ENCODE measurements around the gene OR5K4. TPM values are rescaled to one million over a fixed set of nuclear protein-coding genes. Genes with fewer than 3 reads are reported as not detected.

OR5K4 gene
- total and polyA plus RNA-seq, 2 of the 8 experiments (the other 6 are each of a cell fraction or from before 2014, with no cell fraction given) = not detected

DNA sequence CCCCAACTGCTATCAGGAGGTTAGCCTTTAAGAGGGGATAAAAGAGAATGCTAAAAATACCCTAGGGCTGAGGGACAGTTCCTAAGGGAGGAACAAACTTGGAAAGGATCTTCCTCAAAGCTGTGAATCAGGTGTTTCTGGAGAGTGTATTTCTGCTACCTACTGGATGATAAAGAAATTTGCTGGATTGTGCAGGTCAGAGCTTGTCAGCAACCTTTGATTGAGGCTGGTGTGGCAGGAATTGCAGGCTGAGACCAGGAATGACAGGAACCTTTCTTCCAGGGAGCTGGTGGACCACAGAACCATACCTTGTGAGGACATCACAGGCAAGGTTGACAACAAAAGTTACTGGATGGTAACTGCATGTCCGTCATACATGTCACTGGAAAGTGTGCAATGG lies 14.6 kb upstream of the OR5K4 start:
- no peak for FAIRE-seq
- Histone ChIP-seq H2AFZ (ENCODE audit: low read length) (no peak overlapping the region), H3K56ac (replicated peaks; ENCODE audit: insufficient read length, low read depth, low read length) (no peak overlapping the region)

More for the DNA sequence above, 14.6 kb upstream of the OR5K4 start:
- ChIA-PET POLR2A (ENCODE audit: partially characterized antibody) (interaction anchor here (1.8 kb wide), 1 partner anchor 14 kb away, joined by 5 read pairs; no protein-coding TSS in a partner anchor), CTCF (ENCODE audit: partially characterized antibody) (interaction anchor here (1.0 to 3.3 kb wide), 6 partner anchors 9 to 316 kb away, joined by 3 to 21 read pairs (median 5); no protein-coding TSS in a partner anchor)
- H3K14ac ChIP-seq (ENCODE audit: insufficient read length) = no peak overlapping the region
- H4K20me1 ChIP-seq (replicated peaks in 1 of 2; ENCODE audit: control insufficient read depth in 1 of 2, insufficient read depth in 2 of 2, low read length in 2 of 2) = no peaks in the 10 kb centered on the region
- no peak overlapping the region for H2BK12ac ChIP-seq (ENCODE audit: low read depth, low read length)
- H2AK5ac ChIP-seq (ENCODE audit: low read depth, low read length) = no peak overlapping the region
- H3K4me1 ChIP-seq (replicated peaks in 1 of 4; ENCODE audit: control insufficient read depth in 3 of 4, insufficient read depth in 4 of 4, low read length in 3 of 4) = no peaks in the 10 kb centered on the region
- no peak overlapping the region for H3K27ac ChIP-seq (ENCODE audit: low read depth, low read length)
- H3K27me3 ChIP-seq (replicated peaks in 1 of 4; ENCODE audit: control insufficient read depth in 3 of 4, extremely low read depth in 1 of 4, insufficient read depth in 3 of 4, low read length in 3 of 4) = no peaks in the 10 kb centered on the region
- no peaks in the 10 kb centered on the region for H3K36me3 ChIP-seq (ENCODE audit: control insufficient read depth in 2 of 4, insufficient read depth in 4 of 4, low read length in 3 of 4)
- H3K4me3 ChIP-seq (ENCODE audit: extremely low read depth in 1 of 4, insufficient read depth in 2 of 4, low read depth in 3 of 4, low read length in 4 of 4) = no peak overlapping the region
- 86% methylated on average over 1 of the region's 1 CpG; no CpG with 5 or more reads in 1 of the 2 experiments for WGBS, 2 experiments (ENCODE audit: extremely low coverage in 1 of 2, insufficient coverage in 1 of 2, insufficient read length in 1 of 2, insufficient replicate concordance in 2 of 2, low coverage in 1 of 2, low lambda C conversion rate in 2 of 2, missing lambda C conversion rate in 1 of 2)
- H3K18ac ChIP-seq (ENCODE audit: extremely low read depth, low read length) = no peak overlapping the region
- no peaks in the 10 kb centered on the region for H3K9me3 ChIP-seq (ENCODE audit: insufficient read depth in 2 of 2, low read depth in 1 of 2, low read length in 1 of 2)
- TF ChIP-seq CREB1 (IDR thresholded peaks at IDR 0.05) = no peak
- TF ChIP-seq, protein P1, sequence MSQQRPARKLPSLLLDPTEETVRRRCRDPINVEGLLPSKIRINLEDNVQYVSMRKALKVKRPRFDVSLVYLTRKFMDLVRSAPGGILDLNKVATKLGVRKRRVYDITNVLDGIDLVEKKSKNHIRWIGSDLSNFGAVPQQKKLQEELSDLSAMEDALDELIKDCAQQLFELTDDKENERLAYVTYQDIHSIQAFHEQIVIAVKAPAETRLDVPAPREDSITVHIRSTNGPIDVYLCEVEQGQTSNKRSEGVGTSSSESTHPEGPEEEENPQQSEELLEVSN (IDR thresholded peaks at IDR 0.05) = no peak
- no peak for TF ChIP-seq SP1 (IDR thresholded peaks at IDR 0.05; ENCODE audit: low read depth, low read length)
- TF ChIP-seq ZNF274 (IDR thresholded peaks at IDR 0.05; ENCODE audit: borderline replicate concordance, extremely low read depth, low read length) = no peak
- H3K79me2 ChIP-seq (ENCODE audit: control insufficient read depth in 1 of 2, insufficient read depth in 2 of 2, low read length in 2 of 2) = no peaks in the 10 kb centered on the region
- no peak overlapping the region for H4K8ac ChIP-seq (ENCODE audit: extremely low read depth, insufficient read depth, low read length)
- H2BK15ac ChIP-seq (ENCODE audit: low read length) = no peak overlapping the region
- H3K9ac ChIP-seq (replicated peaks in 1 of 4; ENCODE audit: extremely low read depth in 1 of 4, low read depth in 3 of 4, low read length in 3 of 4) = no peak overlapping the region
- no peak overlapping the region for H2BK20ac ChIP-seq (ENCODE audit: low read length)
- H2BK5ac ChIP-seq (ENCODE audit: low read depth, low read length) = no peak overlapping the region
- H4K91ac ChIP-seq (replicated peaks; ENCODE audit: insufficient read length, low read length) = no peak overlapping the region
- no peaks in the 10 kb centered on the region for H3K79me1 ChIP-seq (ENCODE audit: low read depth, low read length)
- H3K4ac ChIP-seq (replicated peaks; ENCODE audit: insufficient read length, low read depth, low read length) = no peak overlapping the region
- H3K23ac ChIP-seq (ENCODE audit: insufficient read length) = no peak overlapping the region
- H3K23me2 ChIP-seq (ENCODE audit: low read depth, low read length) = no peaks in the 10 kb centered on the region
- DNase-seq (ENCODE audit: low read depth in 1 of 2, low spot score in 2 of 2) = no peak
- no peak overlapping the region for H4K5ac ChIP-seq (ENCODE audit: insufficient read length, low read depth, low read length)
- H2BK120ac ChIP-seq (replicated peaks; ENCODE audit: low read depth, low read length) = no peak overlapping the region
- no peak overlapping the region for H3K4me2 ChIP-seq (ENCODE audit: insufficient read depth in 1 of 2, low read depth in 2 of 2, low read length in 2 of 2)

All from H1 (cell line).